ENCODE measurements around the gene TMEM8B.

Gene TMEM8B, protein sequence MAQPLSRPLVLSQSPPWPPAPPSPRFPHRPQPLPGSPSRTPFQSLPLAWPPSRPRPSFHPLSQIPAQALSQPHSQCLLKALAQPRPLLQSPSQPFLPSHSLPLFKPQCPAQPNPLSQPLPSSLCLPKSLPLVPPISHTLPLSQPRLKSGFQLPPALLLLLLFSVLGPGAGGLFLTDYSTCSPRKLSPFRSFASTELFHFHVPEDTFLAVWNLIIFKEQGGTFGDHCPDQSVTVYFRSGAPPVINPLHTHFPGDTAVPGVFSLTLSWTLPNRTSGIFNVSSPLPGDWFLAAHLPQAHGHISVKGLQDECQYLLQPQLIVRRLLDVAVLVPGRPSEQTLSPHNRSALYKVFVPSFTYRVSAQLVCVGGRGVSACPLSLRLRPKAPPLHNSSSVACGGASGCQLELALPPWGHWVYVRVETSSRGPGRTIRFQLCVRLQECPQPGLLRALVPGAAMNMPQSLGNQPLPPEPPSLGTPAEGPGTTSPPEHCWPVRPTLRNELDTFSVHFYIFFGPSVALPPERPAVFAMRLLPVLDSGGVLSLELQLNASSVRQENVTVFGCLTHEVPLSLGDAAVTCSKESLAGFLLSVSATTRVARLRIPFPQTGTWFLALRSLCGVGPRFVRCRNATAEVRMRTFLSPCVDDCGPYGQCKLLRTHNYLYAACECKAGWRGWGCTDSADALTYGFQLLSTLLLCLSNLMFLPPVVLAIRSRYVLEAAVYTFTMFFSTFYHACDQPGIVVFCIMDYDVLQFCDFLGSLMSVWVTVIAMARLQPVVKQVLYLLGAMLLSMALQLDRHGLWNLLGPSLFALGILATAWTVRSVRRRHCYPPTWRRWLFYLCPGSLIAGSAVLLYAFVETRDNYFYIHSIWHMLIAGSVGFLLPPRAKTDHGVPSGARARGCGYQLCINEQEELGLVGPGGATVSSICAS

DNA sequence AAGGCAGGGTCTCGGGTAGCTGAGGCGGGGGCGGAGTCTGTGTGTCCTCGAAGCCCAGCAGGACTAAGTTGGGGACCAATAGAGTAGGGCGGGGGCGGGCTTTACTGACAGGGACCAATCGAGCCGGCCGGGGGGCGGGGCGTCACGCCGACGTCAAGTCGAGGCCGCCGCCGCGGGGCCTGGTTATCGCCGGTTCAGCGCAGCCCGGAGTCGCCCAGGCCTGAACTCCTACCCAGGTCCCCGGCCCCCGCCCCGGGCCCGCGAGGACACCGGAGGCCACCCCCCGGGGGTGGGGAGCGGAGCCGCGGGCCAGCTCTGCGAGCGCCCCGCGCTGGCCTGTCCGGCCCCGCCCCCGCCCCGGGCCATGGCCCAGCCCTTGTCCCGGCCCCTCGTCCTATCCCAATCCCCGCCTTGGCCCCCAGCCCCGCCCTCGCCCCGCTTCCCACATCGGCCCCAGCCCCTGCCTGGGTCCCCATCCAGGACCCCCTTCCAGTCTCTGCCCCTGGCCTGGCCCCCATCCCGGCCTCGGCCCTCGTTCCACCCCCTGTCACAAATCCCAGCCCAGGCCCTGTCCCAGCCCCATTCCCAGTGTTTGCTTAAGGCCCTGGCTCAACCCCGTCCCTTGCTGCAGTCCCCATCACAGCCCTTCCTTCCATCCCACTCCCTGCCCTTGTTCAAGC, at the start of gene TMEM8B:
Gene TMEM8B (plus strand): TSS at position 145 of the 680 bp plus-strand sequence. CDS start 220 bp downstream, at position 365.
- DNase-seq (ENCODE audit: low read depth) = peak; percentile 91

DNA sequence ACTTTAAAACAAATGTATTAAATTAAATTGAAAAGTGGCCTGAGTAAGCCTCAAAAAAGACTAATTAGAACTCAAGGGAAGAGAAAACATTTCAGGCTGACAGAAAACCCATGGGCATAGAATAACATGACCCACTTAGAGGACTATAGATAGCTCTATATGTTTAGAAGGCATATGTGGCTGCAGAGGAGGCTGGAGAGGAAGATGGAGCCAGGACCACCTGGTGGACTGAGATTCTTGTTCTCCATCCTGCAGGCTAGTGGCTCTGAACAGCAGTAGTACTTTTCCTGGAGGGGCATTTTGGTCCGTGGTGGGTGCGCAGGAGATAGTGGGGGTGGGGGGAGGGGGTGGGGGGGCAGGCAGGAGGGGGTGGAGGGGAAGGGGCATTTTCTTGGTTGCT, 48.0 kb upstream of the TMEM8B start:
- DNase-seq (ENCODE audit: low read depth) = no peak

DNA sequence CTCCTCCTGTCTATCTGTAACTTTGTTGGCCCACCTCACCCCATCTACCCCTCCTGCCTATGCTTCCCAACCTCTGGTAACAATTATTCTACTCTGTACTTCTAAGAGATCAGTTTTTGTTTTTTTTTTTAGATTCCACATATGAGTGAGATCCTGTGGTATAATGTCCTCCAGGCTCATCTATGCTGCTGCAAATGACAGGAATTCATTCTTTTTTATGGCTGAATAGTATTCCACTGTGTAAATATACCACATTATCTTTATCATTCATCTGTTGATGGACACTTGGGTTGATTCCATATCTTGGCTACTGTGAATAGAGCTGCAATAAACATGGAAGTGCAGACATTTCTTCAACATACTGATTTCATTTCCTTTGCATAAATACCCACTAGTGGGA, 45.6 kb upstream of the TMEM8B start:
- no peak for DNase-seq (ENCODE audit: low read depth)

DNA sequence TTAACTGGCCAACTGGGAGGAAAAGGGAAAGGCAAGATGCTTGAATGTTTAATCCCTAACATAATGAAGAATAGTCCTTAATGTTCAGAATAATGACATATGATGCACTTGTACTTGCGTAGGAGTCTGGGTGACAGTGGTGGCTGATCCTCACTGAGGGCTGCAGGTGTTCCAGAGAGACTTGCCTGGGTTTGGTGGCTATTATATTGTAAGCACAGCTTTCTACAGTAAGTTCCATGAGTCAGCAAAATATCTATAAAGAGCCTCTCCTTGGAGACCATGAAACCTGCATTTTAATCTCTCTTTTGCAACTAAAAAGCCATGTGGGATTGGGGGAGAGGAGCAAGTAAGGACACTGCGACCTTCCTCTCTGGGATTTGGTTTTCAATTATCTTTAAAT, 39.5 kb upstream of the TMEM8B start:
- no peak for DNase-seq (ENCODE audit: low read depth)

DNA sequence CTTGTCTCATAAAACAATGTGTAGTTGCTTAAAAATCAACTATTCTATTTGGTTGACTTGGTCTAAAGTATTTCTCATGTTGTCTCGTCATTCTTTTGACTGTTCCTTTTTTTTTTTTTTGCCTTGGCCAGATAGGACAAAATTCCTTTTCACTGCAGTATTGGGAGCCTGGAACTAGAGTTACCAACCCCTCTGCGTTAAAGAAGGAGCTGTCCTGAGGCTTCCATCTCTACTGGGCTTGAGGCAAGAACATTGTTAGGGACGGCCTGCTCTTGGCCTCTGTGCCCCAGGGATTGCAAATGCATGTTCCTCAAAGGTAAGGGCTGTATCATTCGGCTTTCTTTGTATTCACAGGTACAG, 39.0 kb upstream of the TMEM8B start:
- no peak for DNase-seq (ENCODE audit: low read depth)

DNA sequence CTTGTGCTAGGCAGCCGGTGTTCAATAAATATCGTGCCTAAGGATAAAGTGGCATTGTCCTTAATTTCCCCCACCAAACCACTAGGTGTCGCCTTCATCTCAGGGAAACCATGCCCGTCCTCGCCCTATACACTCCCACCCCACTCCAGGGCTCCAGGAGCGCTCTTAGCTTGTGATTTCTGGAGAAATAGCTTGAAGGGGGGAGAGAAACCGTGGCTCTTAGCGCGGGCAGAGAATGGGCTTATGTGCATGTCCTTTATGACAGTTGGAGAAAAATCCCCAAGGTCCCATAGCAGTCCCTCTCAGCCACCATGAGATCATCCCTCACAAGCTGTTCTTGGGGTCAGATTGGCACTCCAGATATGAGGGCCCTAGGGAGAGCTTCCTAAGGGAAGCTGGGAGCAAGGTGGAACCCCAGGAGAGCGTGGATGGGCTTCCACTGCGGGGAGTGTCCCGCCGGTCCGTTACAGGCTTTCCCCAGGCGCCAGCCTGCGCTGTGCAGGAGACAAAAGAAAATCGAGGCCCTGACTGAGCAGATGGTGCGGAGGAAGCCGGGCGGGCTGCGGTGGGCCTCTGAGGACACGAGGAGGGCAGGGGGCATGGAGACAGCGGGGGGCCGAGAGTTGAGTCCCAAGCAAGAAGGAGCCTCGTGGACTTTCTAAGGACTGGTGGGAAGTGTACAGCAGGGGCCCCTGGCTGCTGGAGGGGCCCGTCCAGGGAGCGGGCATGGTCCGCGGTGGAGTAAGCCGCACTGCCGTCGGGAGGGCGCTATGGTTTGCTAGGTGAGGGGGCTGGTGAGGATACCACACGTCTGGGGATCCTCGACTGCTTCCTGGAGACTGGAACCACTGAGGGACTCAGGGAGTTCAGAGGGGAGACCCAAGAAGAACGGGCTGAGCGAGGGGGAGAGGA, 38.4 kb upstream of the TMEM8B start:
- peak; percentile 42 for DNase-seq (ENCODE audit: low read depth)

DNA sequence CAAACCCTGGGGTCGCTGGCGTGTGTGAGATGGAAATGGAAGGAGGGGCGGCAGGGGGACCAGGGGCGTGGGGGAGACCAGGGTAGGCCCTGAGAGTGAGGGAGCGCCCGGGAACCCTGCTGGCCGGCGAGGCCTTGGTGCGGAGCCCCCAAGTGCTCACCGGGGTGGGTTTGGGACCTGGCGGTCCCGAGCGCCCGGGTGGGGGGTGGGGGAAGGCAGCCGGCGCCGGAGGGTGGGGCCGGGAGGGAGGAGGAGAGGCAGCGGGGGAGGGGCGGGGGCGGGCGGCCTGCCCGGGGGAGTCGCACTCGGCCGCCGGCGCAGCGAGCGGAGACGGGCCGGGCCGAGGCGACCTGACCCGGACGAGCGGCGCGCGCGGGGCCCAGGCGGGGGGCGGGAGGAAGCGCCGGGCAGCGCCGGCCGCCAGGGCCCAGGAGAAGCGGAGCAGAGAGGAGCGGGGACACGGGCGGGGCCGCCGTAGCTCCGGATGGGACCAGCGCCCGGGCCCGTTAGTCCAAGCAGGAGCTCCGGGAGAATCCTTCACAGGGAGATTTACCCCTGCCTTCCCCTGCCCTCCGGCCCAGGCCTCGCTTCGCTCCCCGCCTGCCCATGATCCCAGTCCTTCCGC, 37.6 kb upstream of the TMEM8B start, which contains the start of gene NPR2:
Gene NPR2 (plus strand): TSS at position 295 of the 625 bp plus-strand sequence. CDS start 818 bp downstream, outside the sequence.
- no peak for DNase-seq (ENCODE audit: low read depth)

DNA sequence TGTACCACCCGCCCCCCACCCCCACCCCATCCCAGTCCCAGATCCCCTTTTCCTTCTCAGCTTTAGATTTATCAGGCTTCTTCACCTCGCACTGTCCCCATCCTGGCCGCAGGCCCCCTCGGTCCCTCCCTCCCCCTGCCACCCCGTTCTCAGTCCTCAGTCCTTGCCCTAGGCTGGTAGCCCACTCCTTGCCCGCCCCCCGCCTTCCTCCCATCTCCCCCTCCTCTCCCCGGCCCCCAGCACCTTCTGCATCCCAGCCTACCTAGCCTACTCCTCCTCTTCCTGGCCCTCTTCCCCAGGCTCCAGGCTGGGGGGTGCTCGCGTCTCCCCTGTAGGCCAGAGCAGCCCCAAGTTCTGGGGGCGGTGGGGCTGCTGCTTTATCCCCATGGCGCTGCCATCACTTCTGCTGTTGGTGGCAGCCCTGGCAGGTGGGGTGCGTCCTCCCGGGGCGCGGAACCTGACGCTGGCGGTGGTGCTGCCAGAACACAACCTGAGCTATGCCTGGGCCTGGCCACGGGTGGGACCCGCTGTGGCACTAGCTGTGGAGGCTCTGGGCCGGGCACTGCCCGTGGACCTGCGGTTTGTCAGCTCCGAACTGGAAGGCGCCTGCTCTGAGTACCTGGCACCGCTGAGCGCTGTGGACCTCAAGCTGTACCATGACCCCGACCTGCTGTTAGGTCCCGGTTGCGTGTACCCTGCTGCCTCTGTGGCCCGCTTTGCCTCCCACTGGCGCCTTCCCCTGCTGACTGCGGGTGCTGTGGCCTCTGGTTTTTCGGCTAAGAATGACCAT, 36.8 kb upstream of the TMEM8B start:
- no peak for DNase-seq (ENCODE audit: low read depth)

DNA sequence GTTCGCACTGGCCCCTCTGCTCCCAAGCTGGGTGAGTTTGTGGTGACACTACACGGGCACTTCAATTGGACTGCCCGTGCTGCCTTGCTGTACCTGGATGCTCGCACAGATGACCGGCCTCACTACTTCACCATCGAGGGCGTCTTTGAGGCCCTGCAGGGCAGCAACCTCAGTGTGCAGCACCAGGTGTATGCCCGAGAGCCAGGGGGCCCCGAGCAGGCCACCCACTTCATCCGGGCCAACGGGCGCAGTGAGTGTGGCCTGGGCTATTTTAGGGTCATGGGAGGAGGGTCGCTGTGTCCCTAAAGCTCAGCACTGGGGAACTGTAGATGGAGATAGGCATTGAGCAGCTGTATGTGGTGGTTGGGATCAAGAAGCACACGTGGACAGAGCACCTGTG, 36.2 kb upstream of the TMEM8B start:
- DNase-seq (ENCODE audit: low read depth) = no peak

DNA sequence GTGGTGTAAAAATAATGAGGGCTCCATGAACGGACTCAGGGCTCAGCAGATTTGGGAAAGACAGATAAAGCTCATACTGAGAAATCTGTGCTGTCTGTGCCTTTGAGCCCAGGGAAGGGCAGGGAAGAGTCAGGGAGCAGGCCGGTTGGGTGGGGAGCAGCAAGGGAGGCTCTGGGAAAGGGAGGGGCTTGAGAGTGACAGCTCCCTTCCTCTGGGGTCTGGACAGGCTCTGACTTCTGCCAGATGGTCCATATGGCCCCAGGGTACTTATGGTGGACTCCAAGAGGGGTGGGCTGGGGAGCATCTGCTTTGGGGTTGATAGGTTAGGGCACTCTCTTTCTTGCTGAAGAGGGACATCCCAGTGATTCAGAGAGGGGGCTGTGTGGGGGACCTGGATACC, 35.6 kb upstream of the TMEM8B start:
- DNase-seq (ENCODE audit: low read depth) = no peak

DNA sequence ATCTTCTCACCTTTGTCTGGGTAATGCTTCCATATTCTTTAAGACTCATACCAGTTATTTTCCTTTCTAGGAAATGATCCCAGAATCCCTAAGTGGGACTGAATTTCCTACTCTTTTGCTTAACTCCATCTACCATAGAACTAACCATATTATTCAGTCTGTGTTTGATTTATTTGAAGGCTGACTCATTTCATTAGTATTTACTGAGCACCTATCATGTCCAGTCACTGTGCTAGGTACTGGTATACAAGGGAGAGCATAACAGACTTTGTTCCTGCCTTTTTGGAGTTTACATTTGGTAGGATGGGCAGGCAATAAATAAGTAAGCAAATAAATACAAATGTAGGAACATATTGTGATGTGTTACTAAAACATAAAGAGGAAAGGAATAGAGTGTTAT, 33.3 kb upstream of the TMEM8B start:
- no peak for DNase-seq (ENCODE audit: low read depth)

DNA sequence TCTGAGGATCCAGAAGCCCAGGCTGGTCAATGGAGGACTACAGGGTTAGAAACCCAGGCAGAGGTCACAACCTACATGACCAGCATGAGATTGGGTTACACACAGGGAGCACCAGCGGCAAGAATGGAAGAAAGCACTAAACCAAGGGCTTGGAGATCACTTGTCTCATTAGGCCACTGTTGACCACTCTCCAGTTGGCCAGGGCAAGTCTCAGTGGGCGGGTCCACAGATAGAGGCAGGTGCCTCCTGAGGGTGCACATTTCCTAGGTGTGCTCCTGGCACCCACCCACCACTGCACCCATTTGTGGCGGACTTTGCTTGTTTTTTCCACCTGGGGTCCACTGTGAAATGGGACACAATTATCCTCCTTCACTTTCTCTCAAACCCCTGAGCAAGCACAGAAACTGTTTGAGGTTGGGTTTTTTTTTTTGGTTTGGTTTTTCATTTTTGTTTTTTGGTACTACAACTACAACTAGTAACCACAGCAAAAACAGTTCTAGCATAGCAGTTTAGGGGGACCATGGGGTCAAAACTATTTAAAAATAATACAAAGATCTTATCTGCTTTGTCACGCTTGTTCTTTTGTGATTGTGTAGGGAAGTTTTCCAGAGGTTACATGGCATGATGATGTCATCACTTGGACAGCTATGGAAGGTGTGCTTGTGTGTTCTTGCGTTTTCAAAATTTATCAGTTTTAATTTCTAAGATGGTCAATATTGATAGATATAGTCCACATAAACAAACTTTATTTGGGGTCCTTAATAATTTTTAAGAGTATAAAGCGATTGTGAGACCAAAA, 31.5 kb upstream of the TMEM8B start:
- no peak for DNase-seq (ENCODE audit: low read depth)

DNA sequence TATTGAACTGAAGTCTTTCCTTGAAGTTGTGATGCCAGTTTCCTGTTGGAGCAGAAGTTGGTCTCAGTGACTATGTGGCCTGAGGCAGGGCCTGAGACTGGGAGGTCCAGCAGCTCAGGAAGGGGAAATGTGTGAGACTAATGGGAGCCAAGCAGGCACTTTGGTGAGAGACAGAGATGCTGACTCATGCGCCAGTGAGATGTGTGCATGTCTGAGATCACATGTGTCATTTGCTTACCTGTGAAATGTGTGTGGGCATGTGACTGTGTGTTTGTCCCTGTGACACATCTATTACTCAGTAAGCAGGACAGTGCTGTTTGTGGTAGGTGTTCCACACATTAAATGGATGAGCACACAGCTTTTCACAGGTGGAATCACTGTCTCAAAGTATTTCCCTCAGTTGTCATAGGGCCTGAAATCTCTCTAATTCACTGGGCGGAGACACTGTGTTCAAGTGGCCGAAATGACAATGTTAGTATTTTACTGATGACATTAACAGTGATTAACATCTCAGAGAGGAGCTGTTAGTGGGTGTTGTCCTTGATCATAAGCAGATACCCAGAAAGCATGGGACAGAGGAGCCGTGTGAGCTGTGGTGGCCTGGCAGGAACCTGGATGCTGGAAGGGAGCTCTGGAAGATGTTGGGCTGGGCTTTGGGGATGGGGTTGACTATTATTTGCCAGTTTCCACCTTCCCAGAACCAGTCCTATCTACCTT, 30.2 kb upstream of the TMEM8B start:
- DNase-seq (ENCODE audit: low read depth) = no peak

DNA sequence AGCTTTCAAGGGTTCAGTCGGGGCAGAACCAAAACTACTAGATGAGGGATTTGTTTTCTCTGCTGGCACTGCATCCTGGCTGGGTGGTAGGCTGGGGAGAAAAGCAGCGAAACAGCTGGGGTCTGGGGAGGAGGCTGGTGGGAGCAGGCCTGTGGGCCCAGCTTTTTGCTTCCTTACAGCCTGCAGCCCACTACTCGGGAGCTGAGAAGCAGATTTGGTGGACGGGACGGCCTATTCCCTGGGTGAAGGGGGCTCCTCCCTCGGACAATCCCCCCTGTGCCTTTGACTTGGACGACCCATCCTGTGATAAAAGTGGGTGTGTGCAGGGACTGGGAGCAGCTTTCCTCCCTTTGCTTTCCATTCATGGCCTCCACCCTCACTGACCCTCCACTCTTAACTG, 28.5 kb upstream of the TMEM8B start:
- no peak for DNase-seq (ENCODE audit: low read depth)

DNA sequence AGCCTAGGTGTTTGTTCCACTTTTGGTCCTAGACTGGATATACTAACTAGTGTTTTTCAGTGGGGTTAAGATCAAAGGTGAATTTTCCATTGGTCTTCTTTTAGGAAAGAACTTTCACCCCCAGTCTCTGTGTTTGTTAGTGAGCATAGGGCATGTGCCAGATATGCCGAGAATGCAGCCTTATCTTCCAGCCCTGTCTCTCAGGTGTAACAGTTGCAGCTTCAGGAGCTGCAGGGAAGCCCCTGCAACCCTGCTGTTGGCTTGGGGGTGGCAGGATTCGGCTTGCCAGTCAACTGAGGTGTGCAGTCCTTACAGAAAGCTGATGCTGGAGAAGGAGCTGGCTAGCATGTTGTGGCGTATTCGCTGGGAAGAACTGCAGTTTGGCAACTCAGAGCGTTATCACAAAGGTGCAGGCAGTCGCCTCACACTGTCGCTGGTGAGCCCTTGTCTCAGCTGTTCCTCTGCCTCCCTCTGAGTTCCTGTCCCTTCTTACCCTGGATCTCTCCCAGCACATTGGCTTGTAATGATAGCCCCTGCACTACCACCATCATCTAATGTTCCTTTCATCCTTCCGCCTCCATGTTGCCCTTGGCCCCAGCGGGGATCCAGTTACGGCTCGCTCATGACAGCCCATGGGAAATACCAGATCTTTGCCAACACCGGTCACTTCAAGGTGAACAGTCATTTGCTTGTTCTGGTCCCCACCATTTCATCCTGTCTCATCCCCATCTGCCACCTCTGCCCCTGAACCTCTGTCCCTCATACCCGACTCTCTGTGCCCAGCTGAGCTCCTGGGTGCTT, 27.5 kb upstream of the TMEM8B start:
- DNase-seq (ENCODE audit: low read depth) = no peak

DNA sequence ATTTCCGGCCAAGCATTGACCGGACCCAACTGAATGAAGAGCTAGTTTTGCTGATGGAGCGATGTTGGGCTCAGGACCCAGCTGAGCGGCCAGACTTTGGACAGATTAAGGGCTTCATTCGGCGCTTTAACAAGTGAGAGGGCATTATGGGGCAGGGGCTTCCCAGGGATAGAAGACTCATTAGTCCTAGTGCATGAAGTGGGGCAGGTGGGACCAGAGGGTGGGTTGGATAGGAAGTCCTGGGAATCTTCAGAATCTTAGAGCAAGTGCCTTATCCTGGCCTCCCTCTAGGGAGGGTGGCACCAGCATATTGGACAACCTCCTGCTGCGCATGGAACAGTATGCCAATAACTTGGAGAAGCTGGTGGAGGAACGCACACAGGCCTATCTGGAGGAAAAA, 22.9 kb upstream of the TMEM8B start:
- no peak for DNase-seq (ENCODE audit: low read depth)

DNA sequence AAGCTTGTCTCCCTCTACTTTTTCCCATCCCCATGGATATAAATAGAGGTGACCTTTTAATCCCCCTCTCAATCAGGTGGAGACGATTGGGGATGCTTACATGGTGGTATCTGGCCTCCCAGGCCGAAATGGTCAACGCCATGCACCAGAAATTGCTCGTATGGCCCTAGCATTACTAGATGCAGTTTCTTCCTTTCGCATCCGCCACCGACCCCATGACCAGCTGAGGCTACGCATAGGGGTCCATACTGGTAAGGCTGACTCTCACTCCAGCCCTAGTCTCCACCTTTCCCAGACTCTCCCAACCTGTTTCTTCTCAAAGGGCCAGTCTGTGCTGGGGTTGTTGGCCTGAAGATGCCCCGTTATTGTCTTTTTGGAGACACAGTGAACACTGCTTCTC, 20.6 kb upstream of the TMEM8B start:
- no peak for DNase-seq (ENCODE audit: low read depth)

DNA sequence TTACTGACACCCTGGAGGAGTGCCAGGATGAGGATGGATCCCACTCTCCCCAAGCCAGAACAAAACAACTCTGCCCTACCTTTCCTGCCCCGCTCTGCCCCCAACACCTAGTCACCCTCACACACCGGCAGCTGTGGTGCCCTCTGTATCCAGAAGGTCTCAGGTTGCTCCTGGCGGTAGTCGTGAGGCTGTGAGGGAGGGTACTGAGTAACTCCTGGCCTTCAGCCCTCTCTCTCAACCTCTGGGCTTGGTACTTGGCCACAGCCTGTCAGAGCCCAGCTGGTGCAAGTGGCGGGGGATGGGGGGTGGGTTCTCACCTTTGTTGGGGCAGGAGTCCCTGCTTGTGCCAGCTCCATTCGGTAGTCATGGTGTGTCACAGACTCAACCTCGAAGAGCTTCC, 18.9 kb upstream of the TMEM8B start:
- no peak for DNase-seq (ENCODE audit: low read depth)
